Astrocyte (in vitro differentiated cells and primary cell): Measurements from ENCODE around the gene DPH6. TPM values are rescaled to one million over a fixed set of nuclear protein-coding genes. Genes with fewer than 3 reads are reported as not detected.
"Not testable (repeated sequence)": the region's sequence is repeated elsewhere in the genome, so short reads cannot be mapped to it uniquely, and the experiment has no call there.

ENCODE experiments used
- DNase-seq: peaks from one replicate; pipeline ENCODE4 v3.0.0-alpha.2; 2010; ENCODE audit warnings: low read depth
- FAIRE-seq: peaks from 2 replicates; lab custom pipeline; 2011; peaks lifted over from hg19 to GRCh38; lab: Jason Lieb, UNC
- H2AFZ ChIP-seq: 2 replicates; pipeline ENCODE4 v1.6.0; 2012; ENCODE audit warnings: low read depth, low read length, inconsistent platforms
- H3K27ac ChIP-seq: 2 replicates; pipeline ENCODE4 v1.5.1; 2011; ENCODE audit warnings: low read depth, low read length, inconsistent platforms
- H3K27me3 ChIP-seq: 2 replicates; pipeline ENCODE4 v1.6.0; 2011; ENCODE audit warnings: low read length, inconsistent platforms; ENCODE audit not compliant: insufficient read depth
- H3K36me3 ChIP-seq: 2 replicates; pipeline ENCODE4 v1.5.1; 2011; ENCODE audit warnings: low read length, inconsistent platforms; ENCODE audit not compliant: insufficient read depth
- H3K4me1 ChIP-seq: 2 replicates; pipeline ENCODE4 v1.5.1; 2011; ENCODE audit warnings: low read length, inconsistent platforms; ENCODE audit not compliant: insufficient read depth
- H3K4me2 ChIP-seq: 2 replicates; pipeline ENCODE4 v1.6.0; 2012; ENCODE audit warnings: low read length, inconsistent platforms
- H3K4me3 ChIP-seq: 2 replicates; pipeline ENCODE4 v1.5.1; 2011; ENCODE audit warnings: low read depth, mild to moderate bottlenecking, low read length, inconsistent platforms; ENCODE audit not compliant: insufficient read depth
- H3K79me2 ChIP-seq: 2 replicates; pipeline ENCODE4 v1.6.0; 2012; ENCODE audit warnings: mild to moderate bottlenecking, low read length, inconsistent platforms; ENCODE audit not compliant: insufficient read depth
- H3K9ac ChIP-seq: 2 replicates; pipeline ENCODE4 v1.6.0; 2012; ENCODE audit warnings: mild to moderate bottlenecking, low read length, inconsistent platforms
- H3K9me3 ChIP-seq: 2 replicates; pipeline ENCODE4 v1.5.1; 2012; ENCODE audit warnings: low read depth, mild to moderate bottlenecking, low read length, inconsistent platforms; ENCODE audit not compliant: insufficient read depth
- H4K20me1 ChIP-seq: 2 replicates; pipeline ENCODE4 v1.6.0; 2012; ENCODE audit warnings: low read length, inconsistent platforms; ENCODE audit not compliant: insufficient read depth
- H3K27ac Mint-ChIP-seq: one replicate; pipeline ENCODE4 v1.8.0; 2021; ENCODE audit warnings: mild to moderate bottlenecking, mixed read lengths; ENCODE audit not compliant: unreplicated experiment
- H3K27me3 Mint-ChIP-seq: one replicate; pipeline ENCODE4 v1.8.0; 2021; ENCODE audit warnings: low read depth, mixed read lengths; ENCODE audit not compliant: unreplicated experiment
- H3K36me3 Mint-ChIP-seq: one replicate; pipeline ENCODE4 v1.8.0; 2021; ENCODE audit warnings: low read depth, mixed read lengths; ENCODE audit not compliant: unreplicated experiment
- H3K4me1 Mint-ChIP-seq: one replicate; pipeline ENCODE4 v1.8.0; 2021; ENCODE audit warnings: low read depth, mixed read lengths; ENCODE audit not compliant: unreplicated experiment
- H3K4me3 Mint-ChIP-seq: one replicate; pipeline ENCODE4 v1.8.0; 2021; ENCODE audit warnings: mild to moderate bottlenecking, moderate library complexity, mixed read lengths; ENCODE audit not compliant: unreplicated experiment
- H3K9me3 Mint-ChIP-seq: one replicate; pipeline ENCODE4 v1.8.0; 2021; ENCODE audit warnings: mild to moderate bottlenecking, mixed read lengths; ENCODE audit not compliant: unreplicated experiment
- EZH2 ChIP-seq: IDR thresholded peaks from 2 replicates; pipeline ENCODE4 v1.6.1; 2012; ENCODE audit warnings: mild to moderate bottlenecking, low read length, inconsistent platforms; ENCODE audit not compliant: insufficient read depth
- total RNA-seq: library from RNA; stranded (reverse); gene quantifications from 2 replicates; pipeline ENCODE4 v1.2.1, GENCODE V29; 2021
- TF ChIP-seq, protein P1 (sequence below): IDR thresholded peaks from 2 replicates; pipeline ENCODE4 v1.5.1; 2011; ENCODE audit warnings: low read depth, mild to moderate bottlenecking, inconsistent platforms, low read length, moderate library complexity; ENCODE audit not compliant: insufficient read depth

The DPH6 gene
- total RNA-seq, 1 donor from 2014 or later, result 7.6 TPM

DNA sequence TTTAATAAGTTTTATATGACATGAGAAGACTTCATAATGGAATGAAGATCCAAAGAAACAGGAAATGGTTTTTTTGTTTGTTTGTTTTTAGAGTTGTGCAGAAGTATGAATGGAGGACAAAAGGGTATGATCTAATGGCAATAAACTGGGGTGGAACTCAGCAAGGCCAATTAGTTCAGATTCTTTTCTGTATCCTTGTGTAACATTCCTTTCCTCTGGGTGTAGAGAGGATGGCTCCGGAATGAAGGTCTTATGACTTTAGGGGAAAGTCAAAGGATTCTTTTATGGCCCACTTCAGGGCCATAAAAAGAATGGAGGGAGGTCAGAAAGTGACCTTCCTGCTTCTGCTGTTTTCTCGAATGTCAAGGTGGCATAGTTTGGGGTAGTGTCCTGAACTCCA lies 152.6 kb downstream of the DPH6 start:
- no peaks in the 10 kb centered on the region for H3K4me1 ChIP-seq
- H4K20me1 ChIP-seq, result no peaks in the 10 kb centered on the region
- H3K4me3 ChIP-seq, result no peak overlapping the region
- H2AFZ ChIP-seq, result no peak overlapping the region
- FAIRE-seq (no peak), DNase-seq (no peak)
- Mint-ChIP-seq H3K4me1 (peaks cover 9% of the 10 kb centered on the region), H3K27ac (no peak overlapping the region), H3K36me3 (peaks cover 3% of the 10 kb centered on the region), H3K4me3 (no peak overlapping the region), H3K27me3 (no peaks in the 10 kb centered on the region), H3K9me3 (peaks cover 2% of the 10 kb centered on the region)
- no peaks in the 10 kb centered on the region for H3K79me2 ChIP-seq
- H3K27me3 ChIP-seq, result no peaks in the 10 kb centered on the region
- H3K9ac ChIP-seq, result no peak overlapping the region
- H3K36me3 ChIP-seq, result no peaks in the 10 kb centered on the region
- TF ChIP-seq EZH2, result no peak
- TF ChIP-seq, protein P1, sequence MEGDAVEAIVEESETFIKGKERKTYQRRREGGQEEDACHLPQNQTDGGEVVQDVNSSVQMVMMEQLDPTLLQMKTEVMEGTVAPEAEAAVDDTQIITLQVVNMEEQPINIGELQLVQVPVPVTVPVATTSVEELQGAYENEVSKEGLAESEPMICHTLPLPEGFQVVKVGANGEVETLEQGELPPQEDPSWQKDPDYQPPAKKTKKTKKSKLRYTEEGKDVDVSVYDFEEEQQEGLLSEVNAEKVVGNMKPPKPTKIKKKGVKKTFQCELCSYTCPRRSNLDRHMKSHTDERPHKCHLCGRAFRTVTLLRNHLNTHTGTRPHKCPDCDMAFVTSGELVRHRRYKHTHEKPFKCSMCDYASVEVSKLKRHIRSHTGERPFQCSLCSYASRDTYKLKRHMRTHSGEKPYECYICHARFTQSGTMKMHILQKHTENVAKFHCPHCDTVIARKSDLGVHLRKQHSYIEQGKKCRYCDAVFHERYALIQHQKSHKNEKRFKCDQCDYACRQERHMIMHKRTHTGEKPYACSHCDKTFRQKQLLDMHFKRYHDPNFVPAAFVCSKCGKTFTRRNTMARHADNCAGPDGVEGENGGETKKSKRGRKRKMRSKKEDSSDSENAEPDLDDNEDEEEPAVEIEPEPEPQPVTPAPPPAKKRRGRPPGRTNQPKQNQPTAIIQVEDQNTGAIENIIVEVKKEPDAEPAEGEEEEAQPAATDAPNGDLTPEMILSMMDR, result no peak
- no peaks in the 10 kb centered on the region for H3K9me3 ChIP-seq
- H3K4me2 ChIP-seq, result no peak overlapping the region
- no peak overlapping the region for H3K27ac ChIP-seq

DNA sequence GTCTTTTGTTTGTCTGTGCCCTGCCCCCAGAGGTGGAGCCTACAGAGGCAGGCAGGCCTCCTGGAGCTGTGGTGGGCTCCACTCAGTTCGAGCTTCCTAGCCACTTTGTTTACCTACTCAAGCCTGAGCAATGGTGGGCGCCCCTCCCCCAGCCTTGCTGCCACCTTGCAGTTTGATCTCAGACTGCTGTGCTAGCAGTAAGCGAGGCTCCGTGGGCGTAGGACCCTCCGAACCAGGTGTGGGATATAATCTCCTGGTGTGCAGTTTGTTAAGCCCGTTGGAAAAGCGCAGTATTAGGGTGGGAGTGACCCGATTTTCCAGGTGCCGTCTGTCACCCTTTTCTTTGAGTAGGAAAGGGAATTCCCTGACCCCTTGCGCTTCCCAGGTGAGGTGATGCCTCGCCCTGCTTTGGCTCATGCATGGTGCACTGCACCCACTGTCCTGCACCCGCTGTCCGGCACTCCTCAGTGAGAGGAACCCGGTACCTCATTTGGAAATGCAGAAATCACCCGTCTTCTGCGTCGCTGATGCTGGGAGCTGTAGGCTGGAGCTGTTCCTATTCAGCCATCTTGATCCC lies 154.5 kb downstream of the DPH6 start:
- not testable (repeated sequence) for H3K9me3 Mint-ChIP-seq, H3K27ac Mint-ChIP-seq, FAIRE-seq, H3K4me2 ChIP-seq, H3K27ac ChIP-seq, H3K79me2 ChIP-seq, H4K20me1 ChIP-seq, H3K4me3 Mint-ChIP-seq, H3K27me3 Mint-ChIP-seq, DNase-seq, H3K27me3 ChIP-seq, H3K4me1 Mint-ChIP-seq, H3K9me3 ChIP-seq, H3K4me1 ChIP-seq, H3K36me3 Mint-ChIP-seq, H3K4me3 ChIP-seq, H2AFZ ChIP-seq, H3K9ac ChIP-seq, H3K36me3 ChIP-seq

DNA sequence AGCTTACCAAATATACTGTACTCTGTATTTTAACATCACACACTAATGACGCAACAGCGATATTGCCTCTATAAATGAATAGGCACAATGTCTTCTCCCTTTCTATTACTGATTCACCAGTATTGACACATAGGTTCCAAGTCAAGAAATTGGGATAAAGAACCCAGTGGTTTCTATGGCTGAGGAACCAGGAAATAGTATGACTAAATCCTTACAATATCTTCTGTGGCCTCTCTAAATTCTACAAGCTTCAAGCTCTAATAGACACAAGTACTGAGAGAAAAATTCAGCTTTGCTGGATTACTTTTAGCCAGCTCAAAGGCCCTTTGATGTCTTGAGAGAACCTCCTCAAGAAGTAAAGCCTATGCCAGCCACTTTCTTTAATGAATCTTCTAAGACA lies 162.5 kb downstream of the DPH6 start:
- H3K27ac Mint-ChIP-seq, result no peak overlapping the region
- H3K27me3 Mint-ChIP-seq, result no peaks in the 10 kb centered on the region
- no peaks in the 10 kb centered on the region for H3K36me3 Mint-ChIP-seq

More for the DNA sequence above, 162.5 kb downstream of the DPH6 start:
- Histone ChIP-seq H3K79me2 (no peaks in the 10 kb centered on the region), H4K20me1 (no peaks in the 10 kb centered on the region), H3K9ac (no peak overlapping the region), H3K27ac (no peak overlapping the region), H3K4me1 (no peaks in the 10 kb centered on the region), H3K27me3 (no peaks in the 10 kb centered on the region), H3K9me3 (no peaks in the 10 kb centered on the region), H2AFZ (no peak overlapping the region), H3K36me3 (no peaks in the 10 kb centered on the region), H3K4me2 (no peak overlapping the region), H3K4me3 (no peak overlapping the region)
- FAIRE-seq, result no peak
- TF ChIP-seq, protein P1, result no peak
- no peak for TF ChIP-seq EZH2
- Mint-ChIP-seq H3K9me3 (peaks cover 1% of the 10 kb centered on the region), H3K4me1 (peaks cover 4% of the 10 kb centered on the region), H3K4me3 (no peak overlapping the region)
- DNase-seq, result no peak
